Thyroid gland (tissue), 4 donors: ENCODE measurements around the gene CDC45. TPM values are rescaled to one million over a fixed set of nuclear protein-coding genes. Genes with fewer than 3 reads are reported as not detected.

ENCODE experiments used
- DNase-seq, 2 donors: peaks; one replicate each; pipeline ENCODE4 v3.0.0-alpha.2; 2019
- H3K27ac ChIP-seq, 3 donors: fragments of 200-600 bp; sonication (generic); 1 replicate in 2 of 3; 2 replicates in 1 of 3; pipeline ENCODE4 v1.5.1; 2016 to 2019; ENCODE audit warnings: mild to moderate bottlenecking in 1 of 3, moderate library complexity in 1 of 3
- H3K27me3 ChIP-seq: fragments of 200-600 bp; sonication (generic); one replicate; pipeline ENCODE4 v1.5.1; 2019
- H3K36me3 ChIP-seq, 2 donors: fragments of 200-600 bp; sonication (generic); one replicate each; pipeline ENCODE4 v1.5.1; 2016 to 2019
- H3K4me1 ChIP-seq, 2 donors: fragments of 200-600 bp; sonication (generic); one replicate each; pipeline ENCODE4 v1.5.1; 2017 to 2019
- H3K4me3 ChIP-seq, 3 donors: fragments of 200-600 bp; sonication (generic); replicated peaks in 1 of 3; 1 replicate in 2 of 3; 2 replicates in 1 of 3; pipeline ENCODE4 v1.5.1; 2016; ENCODE audit warnings: mild to moderate bottlenecking in 1 of 3
- H3K9me3 ChIP-seq: fragments of 200-600 bp; sonication (generic); one replicate; pipeline ENCODE4 v1.5.1; 2017
- POLR2A ChIP-seq, 2 donors: fragments of 450-650 bp; IDR thresholded peaks; one replicate each; pipeline ENCODE4 v1.6.1; 2017; ENCODE audit warnings: antibody characterized with exemption in 2 of 2, mild to moderate bottlenecking in 2 of 2, moderate library complexity in 1 of 2
- WGBS, 2 donors: methylation state at CpG; one replicate each; pipeline ENCODE4 v1.1.5; 2017; 5-methylcytosine and 5-hydroxymethylcytosine counted together
- intact Hi-C: fragments of 100-400 bp; cut with DNase I; formaldehyde crosslinking; loops from one replicate; pipeline ENCODE4 v1.15.1; 2023
- total RNA-seq, 4 donors: library from RNA; depleted of rRNA; stranded (reverse); fragments of >200 nt; gene quantifications; one replicate each; pipeline ENCODE4 v1.2.3, GENCODE V29; 2016
- TF ChIP-seq, protein P1 (sequence below), 6 experiments: fragments of 200-600 bp in 3 of 6; fragments of 450-650 bp in 3 of 6; sonication (generic) in 3 of 6; IDR thresholded peaks; one replicate each; pipeline ENCODE4 v1.5.1; 2016 to 2019; ENCODE audit warnings: antibody characterized with exemption in 6 of 6, mild to moderate bottlenecking in 2 of 6, inconsistent platforms in 1 of 6, moderate library complexity in 1 of 6

CDC45 gene
- total RNA-seq, 4 donors from 2014 or later = 0.24 to 1.9 (median 1.7) TPM; not detected in 1

DNA sequence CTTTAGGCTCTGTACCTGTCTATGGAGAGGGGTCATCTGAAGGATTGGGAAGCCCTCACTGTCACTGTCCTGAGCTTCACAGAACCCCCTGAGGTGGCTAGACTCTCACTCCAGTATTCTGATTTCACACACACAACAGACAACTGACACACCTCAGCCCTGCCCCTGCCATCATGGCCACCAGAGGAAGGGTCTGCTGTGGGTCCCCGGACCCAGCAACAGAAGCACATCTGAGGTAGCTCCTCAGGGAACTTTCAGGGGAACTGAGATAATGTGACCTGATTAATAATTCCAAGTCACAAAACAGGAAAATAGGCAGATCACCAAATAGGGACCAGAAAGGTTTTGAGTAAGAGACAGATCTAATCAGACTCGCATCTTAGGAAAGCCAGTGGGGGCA lies 24.7 kb upstream of the CDC45 start:
- H3K9me3 ChIP-seq = no peaks in the 10 kb centered on the region
- intact Hi-C loops = no loop called here
- 92 to 94% methylated on average over 2 of the region's 2 CpGs for WGBS, 2 donors
- no peak for DNase-seq
- TF ChIP-seq POLR2A (IDR thresholded peaks at IDR 0.05) = no peak
- TF ChIP-seq, protein P1, sequence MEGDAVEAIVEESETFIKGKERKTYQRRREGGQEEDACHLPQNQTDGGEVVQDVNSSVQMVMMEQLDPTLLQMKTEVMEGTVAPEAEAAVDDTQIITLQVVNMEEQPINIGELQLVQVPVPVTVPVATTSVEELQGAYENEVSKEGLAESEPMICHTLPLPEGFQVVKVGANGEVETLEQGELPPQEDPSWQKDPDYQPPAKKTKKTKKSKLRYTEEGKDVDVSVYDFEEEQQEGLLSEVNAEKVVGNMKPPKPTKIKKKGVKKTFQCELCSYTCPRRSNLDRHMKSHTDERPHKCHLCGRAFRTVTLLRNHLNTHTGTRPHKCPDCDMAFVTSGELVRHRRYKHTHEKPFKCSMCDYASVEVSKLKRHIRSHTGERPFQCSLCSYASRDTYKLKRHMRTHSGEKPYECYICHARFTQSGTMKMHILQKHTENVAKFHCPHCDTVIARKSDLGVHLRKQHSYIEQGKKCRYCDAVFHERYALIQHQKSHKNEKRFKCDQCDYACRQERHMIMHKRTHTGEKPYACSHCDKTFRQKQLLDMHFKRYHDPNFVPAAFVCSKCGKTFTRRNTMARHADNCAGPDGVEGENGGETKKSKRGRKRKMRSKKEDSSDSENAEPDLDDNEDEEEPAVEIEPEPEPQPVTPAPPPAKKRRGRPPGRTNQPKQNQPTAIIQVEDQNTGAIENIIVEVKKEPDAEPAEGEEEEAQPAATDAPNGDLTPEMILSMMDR (IDR thresholded peaks at IDR 0.05) = no peak
- H3K4me1 ChIP-seq = no peaks in the 10 kb centered on the region
- peaks cover 38 to 61% of the 10 kb centered on the region in 2 donors for H3K36me3 ChIP-seq
- H3K27ac ChIP-seq = no peak overlapping the region
- no peaks in the 10 kb centered on the region for H3K27me3 ChIP-seq
- no peak overlapping the region for H3K4me3 ChIP-seq

GRCh38 chr22:19455585-19456370 lies 23.9 kb upstream of the CDC45 start:
- intact Hi-C loops = no loop called here

DNA sequence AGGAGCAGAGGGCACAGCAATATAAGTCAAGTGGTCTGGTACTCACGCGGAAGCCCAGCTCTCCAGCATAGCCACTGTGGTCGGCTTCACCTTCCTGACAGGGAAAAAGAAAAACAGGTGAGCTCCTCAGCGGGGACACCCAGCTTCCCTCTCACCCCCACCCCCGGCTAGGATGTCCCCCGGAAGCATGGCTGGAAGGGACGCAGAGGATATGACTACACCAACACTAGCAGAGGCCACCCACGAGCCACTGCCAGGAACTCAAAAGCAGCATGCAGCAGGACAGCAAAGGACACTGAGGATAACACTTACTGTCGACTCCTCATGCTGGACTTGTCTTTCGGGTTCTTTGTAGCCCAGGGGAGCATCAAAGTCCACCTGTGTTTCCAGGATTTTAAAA lies 23.2 kb upstream of the CDC45 start:
- Histone ChIP-seq H3K4me3 (no peak overlapping the region), H3K4me1 (no peaks in the 10 kb centered on the region), H3K27me3 (no peaks in the 10 kb centered on the region), H3K27ac (no peak overlapping the region), H3K36me3 (peaks cover 38 to 67% of the 10 kb centered on the region in 2 donors), H3K9me3 (no peaks in the 10 kb centered on the region)
- WGBS, 2 donors = 89 to 91% methylated on average over 10 of the region's 10 CpGs
- no peak for TF ChIP-seq POLR2A (IDR thresholded peaks at IDR 0.05)
- TF ChIP-seq, protein P1 (IDR thresholded peaks at IDR 0.05) = no peak
- intact Hi-C loops = no loop called here
- no peak for DNase-seq

More at GRCh38 chr22:19455585-19456370, 23.9 kb upstream of the CDC45 start:
- WGBS, 2 donors = 66 to 90% methylated on average over 4 of the region's 4 CpGs
- Histone ChIP-seq H3K27ac (no peak overlapping the region), H3K9me3 (no peaks in the 10 kb centered on the region), H3K36me3 (peaks cover 38 to 64% of the 10 kb centered on the region in 2 donors), H3K27me3 (no peaks in the 10 kb centered on the region), H3K4me1 (no peaks in the 10 kb centered on the region), H3K4me3 (no peak overlapping the region)
- TF ChIP-seq POLR2A (IDR thresholded peaks at IDR 0.05) = no peak
- TF ChIP-seq, protein P1 (IDR thresholded peaks at IDR 0.05) = no peak
- DNase-seq = no peak

DNA sequence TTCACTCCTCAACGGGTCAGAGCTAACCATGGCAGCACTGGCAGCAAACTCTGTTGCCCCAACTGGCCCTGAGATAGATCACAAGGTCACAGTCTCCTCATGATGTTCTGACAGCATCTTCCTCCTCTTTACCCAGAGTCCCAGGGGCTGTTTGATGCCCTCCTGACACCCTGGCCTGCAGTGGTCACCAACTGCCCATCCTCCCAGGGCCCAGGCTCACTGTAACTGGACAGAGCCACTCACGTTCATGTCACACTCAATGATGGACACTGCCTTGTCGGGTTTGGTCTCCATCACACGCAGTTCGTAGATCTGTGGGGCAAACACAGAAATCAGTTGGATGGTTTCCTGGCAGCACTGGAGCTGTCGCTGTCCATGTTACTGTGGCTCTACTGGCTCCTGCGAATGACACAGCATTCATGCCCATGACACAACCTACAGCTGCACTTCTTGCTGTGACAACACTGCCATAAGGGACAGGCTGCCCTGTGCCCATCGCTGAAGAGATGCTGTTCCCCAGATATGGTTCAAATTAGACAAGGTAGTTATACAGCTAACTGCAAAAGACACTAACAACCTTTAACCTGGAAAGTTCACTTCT lies 21.8 kb upstream of the CDC45 start:
- no peaks in the 10 kb centered on the region for H3K4me1 ChIP-seq
- 95 to 99% methylated on average over 8 of the region's 8 CpGs for WGBS, 2 donors
- no peak overlapping the region for H3K27ac ChIP-seq
- no peaks in the 10 kb centered on the region for H3K27me3 ChIP-seq
- DNase-seq = no peak
- TF ChIP-seq, protein P1 (IDR thresholded peaks at IDR 0.05) = no peak
- TF ChIP-seq POLR2A (IDR thresholded peaks at IDR 0.05) = no peak
- peaks cover 38 to 59% of the 10 kb centered on the region in 2 donors for H3K36me3 ChIP-seq
- no peak overlapping the region for H3K4me3 ChIP-seq
- intact Hi-C loops = no loop called here
- no peaks in the 10 kb centered on the region for H3K9me3 ChIP-seq

- no peaks in the 10 kb centered on the region for H3K9me3 ChIP-seq
- H3K27ac ChIP-seq = no peak overlapping the region
- H3K4me1 ChIP-seq = no peaks in the 10 kb centered on the region
- H3K4me3 ChIP-seq = no peak overlapping the region
- H3K36me3 ChIP-seq = peaks cover 33 to 50% of the 10 kb centered on the region in 2 donors
- DNase-seq = no peak
- H3K27me3 ChIP-seq = no peaks in the 10 kb centered on the region
- WGBS, 2 donors = 74 to 78% methylated on average over 2 of the region's 2 CpGs
- no peak for TF ChIP-seq POLR2A (IDR thresholded peaks at IDR 0.05)
- TF ChIP-seq, protein P1 (IDR thresholded peaks at IDR 0.05) = no peak
- intact Hi-C loops = no loop called here
Measured at GRCh38 chr22:19460036-19460435, 19.7 kb upstream of the CDC45 start.
